Activated effector memory CD4-positive, alpha-beta T cell treated with anti-CD3 and anti-CD28 coated beads, Interleukin-2, amount 50 U/mL, for 16 hours (primary cell): ENCODE results near the gene PCAT6.
"Not testable (repeated sequence)": the region's sequence is repeated elsewhere in the genome, so short reads cannot be mapped to it uniquely, and the experiment has no call there.

Source experiments
- DNase-seq: peaks from one replicate; pipeline ENCODE4 v3.0.0-alpha.2; 2020

PCAT6 gene

GRCh38 chr1:202810615-202811295, at the start of gene PCAT6:
TSS of gene PCAT6 (plus strand) at chr1:202810954.
- DNase-seq: peak; percentile 95

DNA sequence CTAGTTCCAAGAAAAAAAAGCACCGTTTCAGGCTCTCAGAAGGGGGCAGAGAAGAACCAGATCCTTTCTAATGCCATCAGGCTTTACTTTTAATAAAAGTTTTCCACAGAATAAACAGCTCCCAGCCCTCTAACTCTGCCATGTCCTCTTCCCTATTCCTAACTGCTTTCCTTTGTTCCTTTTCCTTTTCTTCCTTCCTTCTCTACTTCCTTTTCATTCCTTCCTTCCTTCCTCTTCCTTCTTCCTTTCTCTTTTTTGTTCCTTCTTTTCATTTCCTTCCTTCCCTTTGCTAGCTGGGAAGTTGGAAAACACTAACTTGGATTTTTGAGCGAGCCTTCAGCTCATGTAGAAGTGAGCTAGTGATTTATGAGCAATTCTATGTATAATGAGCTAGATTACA, 48.7 kb upstream of the PCAT6 start:
- no peak for DNase-seq

DNA sequence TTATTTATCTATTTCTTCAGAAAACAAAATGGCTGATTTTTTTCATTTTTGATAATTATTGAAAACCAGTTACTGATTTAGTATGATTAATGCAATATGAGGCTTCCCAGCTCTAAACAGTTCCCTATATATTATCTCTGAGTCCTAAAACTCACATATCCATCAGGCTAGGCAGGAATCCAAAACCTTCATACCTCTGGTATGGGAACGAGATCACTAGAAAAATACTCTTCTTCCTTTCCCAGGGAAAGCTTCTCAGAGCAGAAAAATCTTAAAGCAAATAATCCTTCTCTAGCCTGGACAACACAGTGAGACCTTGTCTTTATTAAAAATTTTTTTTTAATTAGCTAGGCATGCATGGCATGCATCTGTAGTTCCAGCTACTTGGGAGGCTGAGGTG, 45.0 kb upstream of the PCAT6 start:
- DNase-seq: no peak

GRCh38 chr1:202770135-202770534, 40.6 kb upstream of the PCAT6 start:
- DNase-seq: no peak

DNA sequence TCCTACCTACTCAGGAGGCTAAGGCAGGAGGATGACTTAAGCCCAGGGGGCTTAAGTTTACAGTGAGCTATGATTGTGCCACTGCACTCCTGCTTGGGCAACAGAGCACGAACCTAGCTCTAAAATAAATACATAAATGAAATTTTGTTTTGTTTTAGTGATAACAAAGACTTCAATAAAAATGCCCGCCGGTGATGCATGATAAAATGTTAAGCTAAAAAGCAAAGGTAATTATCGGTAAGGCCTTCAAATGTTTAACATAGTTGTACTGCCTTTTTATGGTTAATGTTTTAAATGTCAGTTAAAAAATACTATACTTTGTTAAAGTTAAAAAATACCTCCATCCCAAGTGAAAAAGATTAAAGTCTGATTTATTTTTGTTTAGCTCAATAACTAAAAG, 29.6 kb upstream of the PCAT6 start:
- DNase-seq: no peak

DNA sequence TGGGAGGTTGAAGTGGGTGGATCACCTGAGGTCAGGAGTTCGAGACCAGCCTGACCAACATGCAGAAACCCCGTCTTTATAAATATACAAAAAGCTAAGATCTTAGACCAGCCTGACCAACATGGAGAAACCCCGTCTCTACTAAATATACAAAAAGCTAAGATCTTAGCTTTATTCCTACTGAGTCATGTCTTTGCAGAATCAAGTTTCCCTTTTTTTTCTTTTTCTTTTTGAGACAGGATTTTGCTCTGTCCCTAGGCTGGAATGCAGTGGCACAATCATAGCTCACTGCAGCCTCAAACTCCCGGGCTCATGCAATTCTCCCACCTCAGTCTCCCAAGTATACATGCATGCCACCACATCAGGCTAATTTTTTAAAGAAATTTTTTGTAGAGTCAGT, 23.9 kb upstream of the PCAT6 start:
- DNase-seq: no peak

GRCh38 chr1:202788800-202789199, 22.0 kb upstream of the PCAT6 start:
- no peak for DNase-seq

- DNase-seq: no peak
Measured at GRCh38 chr1:202791077-202791747, 19.5 kb upstream of the PCAT6 start.

DNA sequence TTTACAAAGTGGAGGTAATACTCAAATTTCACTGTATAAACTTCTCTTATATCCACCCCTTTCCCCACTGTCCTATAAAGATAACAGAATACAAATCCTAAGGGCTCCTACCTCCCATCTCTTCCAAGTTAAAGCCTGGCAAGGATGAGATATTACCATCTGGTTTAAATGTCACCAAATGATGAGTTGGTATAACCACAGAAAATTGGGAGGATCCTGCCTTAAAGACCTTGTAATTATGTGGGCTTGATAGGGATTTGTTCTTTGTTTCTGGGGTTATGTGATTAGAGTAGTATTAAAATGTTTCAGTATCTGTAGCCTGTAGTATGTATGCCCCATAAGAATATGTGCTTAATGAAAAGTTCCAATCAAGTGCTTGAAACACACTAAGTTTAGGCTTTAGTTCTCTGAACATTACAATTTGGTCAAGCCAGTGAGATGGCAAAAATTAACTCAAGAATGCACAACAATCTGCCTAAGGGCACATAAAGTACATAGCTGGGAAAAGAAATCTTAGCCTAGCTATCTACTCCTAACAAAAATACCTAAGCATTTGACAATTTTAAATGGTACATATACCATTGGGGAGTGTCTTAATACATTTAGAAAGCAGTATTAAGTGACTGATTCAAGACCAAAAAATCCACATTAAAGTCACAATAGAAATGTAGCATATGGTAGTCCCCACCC, 16.6 kb upstream of the PCAT6 start:
- no peak for DNase-seq

- DNase-seq: not testable (repeated sequence)
Measured at GRCh38 chr1:202794931-202795330, 15.8 kb upstream of the PCAT6 start.

DNA sequence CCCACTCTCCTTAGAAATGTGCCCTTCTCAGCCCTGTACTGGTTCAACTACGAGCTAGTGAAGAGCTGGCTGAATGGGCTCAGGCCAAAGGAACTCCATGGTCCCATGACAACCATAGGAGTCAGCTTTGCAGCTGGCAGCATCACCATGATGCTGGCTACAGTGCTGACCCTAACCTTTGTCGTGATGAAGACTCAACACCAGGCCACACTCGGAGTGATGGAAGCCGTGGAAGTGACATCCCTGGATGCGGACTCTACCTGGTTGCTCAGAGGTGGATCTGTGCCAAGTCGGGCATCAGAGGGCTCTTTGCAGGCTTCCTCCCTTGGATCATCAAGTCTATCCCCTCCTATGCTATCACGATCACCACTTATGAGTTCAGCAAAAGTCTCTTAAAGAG, 14.1 kb upstream of the PCAT6 start:
- DNase-seq: no peak

- no peak for DNase-seq
Measured at GRCh38 chr1:202798260-202798659, 12.5 kb upstream of the PCAT6 start.

- no peak for DNase-seq
Measured at GRCh38 chr1:202798792-202799331, 11.9 kb upstream of the PCAT6 start.

GRCh38 chr1:202800742-202801141, 10.0 kb upstream of the PCAT6 start:
- no peak for DNase-seq

- no peak for DNase-seq
Measured at GRCh38 chr1:202801175-202801574, 9.6 kb upstream of the PCAT6 start.

DNA sequence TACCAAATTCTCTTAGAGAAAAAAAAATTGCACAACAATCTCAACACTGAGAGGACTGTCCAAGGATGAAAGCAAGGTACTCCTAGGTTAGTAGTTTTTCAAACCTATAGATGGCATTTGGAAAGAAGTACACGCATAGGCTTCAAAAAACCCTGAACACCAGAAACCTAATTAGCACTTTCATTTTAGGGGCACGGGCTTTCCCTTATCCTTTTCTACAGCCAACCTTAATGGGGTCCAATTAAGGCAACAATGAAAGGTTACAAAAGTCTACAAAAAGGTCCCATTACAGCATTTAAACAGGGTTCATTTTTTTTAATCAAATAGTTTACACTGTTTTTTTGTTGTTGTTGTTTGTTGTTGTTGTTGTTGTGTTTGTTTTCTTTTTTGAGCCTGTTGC, 8.7 kb upstream of the PCAT6 start:
- no peak for DNase-seq

DNA sequence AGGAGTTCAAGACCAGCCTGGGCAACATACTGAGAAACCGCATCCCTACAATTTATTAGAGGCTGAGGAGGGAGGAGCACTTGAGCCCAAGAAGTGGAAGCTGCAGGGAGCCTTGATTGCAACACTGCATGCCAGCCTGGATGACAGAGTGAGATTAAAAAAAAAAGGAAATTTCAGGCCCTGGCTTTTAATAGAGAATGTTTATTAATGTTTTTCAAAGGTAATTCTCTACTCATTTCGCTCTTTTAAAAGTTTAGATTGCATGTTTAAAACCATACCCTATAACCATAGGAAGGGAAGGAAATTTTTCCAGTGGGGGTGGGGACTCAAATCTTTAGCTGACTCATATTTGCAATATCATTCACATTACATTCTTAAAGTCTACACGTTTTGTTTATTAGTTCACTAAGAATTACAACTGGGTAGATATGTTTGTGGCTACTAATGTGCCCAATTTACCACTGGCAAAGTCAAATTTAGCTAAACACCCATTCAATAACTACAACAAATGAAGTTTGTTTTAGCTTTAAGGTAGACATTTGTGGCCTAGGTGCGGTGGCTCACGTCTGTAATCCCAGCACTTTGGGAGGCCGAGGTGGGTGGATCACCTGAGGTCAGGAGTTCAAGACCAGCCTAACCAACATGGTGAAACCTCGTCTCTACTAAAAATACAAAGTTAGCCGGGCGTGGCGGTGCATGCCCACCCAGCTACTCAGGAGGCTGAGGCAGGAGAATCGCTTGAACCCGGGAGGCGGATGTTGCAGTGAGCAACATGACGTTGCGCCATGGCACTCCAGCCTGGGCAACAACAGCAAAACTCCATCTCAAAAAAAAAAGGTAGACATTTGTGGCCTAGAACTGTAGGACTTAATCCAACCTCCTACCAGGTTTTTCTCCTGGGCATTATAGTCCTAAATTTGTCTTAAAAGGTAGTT, 7.5 kb upstream of the PCAT6 start:
- no peak for DNase-seq

GRCh38 chr1:202804126-202804525, 6.6 kb upstream of the PCAT6 start:
- no peak for DNase-seq

- no peak for DNase-seq
Measured at GRCh38 chr1:202805886-202806844, 4.6 kb upstream of the PCAT6 start.

DNA sequence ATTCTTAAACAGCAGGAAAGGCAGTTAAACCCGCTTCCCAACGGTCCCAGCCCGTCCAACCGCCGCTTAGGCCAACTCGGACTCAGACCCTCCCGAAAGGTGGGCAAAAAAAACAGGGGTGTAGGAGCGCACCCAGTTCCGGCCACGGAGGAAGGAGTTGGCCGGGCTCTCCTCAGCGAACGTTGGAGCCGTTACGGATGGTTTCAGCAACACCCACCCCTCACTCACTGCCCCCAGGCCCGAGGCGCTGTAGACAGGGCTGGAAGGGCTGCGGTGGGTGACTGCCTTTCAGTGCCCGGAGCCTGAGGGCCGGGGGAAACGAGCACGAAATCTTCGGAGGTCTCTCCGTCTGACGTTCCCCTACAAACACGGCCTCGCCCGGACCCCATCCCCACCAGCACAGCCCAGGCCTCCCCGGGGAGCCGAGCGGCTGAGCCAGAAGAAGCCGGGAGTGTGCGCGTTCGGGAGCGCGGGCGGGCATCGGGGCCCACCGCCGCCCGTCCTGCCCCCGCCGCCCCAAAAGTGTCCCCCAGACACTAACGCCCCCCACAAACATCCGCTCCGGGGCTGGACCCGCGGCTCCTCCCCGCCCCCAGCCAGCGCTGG, 3.8 kb upstream of the PCAT6 start:
- DNase-seq: peak; percentile 72

- DNase-seq: peak; percentile 80
Measured at GRCh38 chr1:202807451-202807925, 3.3 kb upstream of the PCAT6 start.
